ENCODE measurements around the gene DIO1.

Gene DIO1

GRCh38 chr1:53894644-53895043 lies 657 bp downstream of the DIO1 start:
- DNase-seq (ENCODE audit: low read depth, low spot score) = no peak

- DNase-seq (ENCODE audit: low read depth, low spot score) = no peak
These were observed 1.4 kb downstream of the DIO1 start for GRCh38 chr1:53895421-53895820.

- no peak for DNase-seq (ENCODE audit: low read depth, low spot score)
These were observed 2.7 kb downstream of the DIO1 start for GRCh38 chr1:53896635-53897229.

- no peak for DNase-seq (ENCODE audit: low read depth, low spot score)
These were observed 5.2 kb downstream of the DIO1 start for GRCh38 chr1:53899206-53899628.

- DNase-seq (ENCODE audit: low read depth, low spot score) = no peak
These were observed 5.7 kb downstream of the DIO1 start for GRCh38 chr1:53899708-53900107.

GRCh38 chr1:53902235-53903138 lies 8.5 kb downstream of the DIO1 start:
- no peak for DNase-seq (ENCODE audit: low read depth, low spot score)

GRCh38 chr1:53905509-53905908 lies 11.5 kb downstream of the DIO1 start:
- DNase-seq (ENCODE audit: low read depth, low spot score) = no peak

GRCh38 chr1:53906121-53906520 lies 12.1 kb downstream of the DIO1 start:
- no peak for DNase-seq (ENCODE audit: low read depth, low spot score)

- DNase-seq (ENCODE audit: low read depth, low spot score) = no peak
These were observed 16.0 kb downstream of the DIO1 start for GRCh38 chr1:53909946-53910345.

- no peak for DNase-seq (ENCODE audit: low read depth, low spot score)
These were observed 17.5 kb downstream of the DIO1 start for GRCh38 chr1:53911442-53911841.

- no peak for DNase-seq (ENCODE audit: low read depth, low spot score)
These were observed 19.5 kb downstream of the DIO1 start for GRCh38 chr1:53913352-53914033.

- DNase-seq (ENCODE audit: low read depth, low spot score) = no peak
These were observed 24.4 kb downstream of the DIO1 start for GRCh38 chr1:53918343-53918742.

GRCh38 chr1:53919675-53920066 lies 25.7 kb downstream of the DIO1 start:
- no peak for DNase-seq (ENCODE audit: low read depth, low spot score)

- DNase-seq (ENCODE audit: low read depth, low spot score) = no peak
These were observed 33.4 kb downstream of the DIO1 start for GRCh38 chr1:53927376-53927881.

- no peak for DNase-seq (ENCODE audit: low read depth, low spot score)
These were observed 35.4 kb downstream of the DIO1 start for GRCh38 chr1:53929246-53929960.

GRCh38 chr1:53930932-53931331 lies 36.9 kb downstream of the DIO1 start:
- DNase-seq (ENCODE audit: low read depth, low spot score) = no peak

GRCh38 chr1:53931523-53931922 lies 37.5 kb downstream of the DIO1 start:
- no peak for DNase-seq (ENCODE audit: low read depth, low spot score)

GRCh38 chr1:53934170-53934765 lies 40.3 kb downstream of the DIO1 start:
- DNase-seq (ENCODE audit: low read depth, low spot score) = no peak

GRCh38 chr1:53936430-53936829 lies 42.4 kb downstream of the DIO1 start:
- no peak for DNase-seq (ENCODE audit: low read depth, low spot score)

GRCh38 chr1:53938136-53938830 lies 44.3 kb downstream of the DIO1 start:
- no peak for DNase-seq (ENCODE audit: low read depth, low spot score)
